ENCODE measurements around the gene TLE3.
"Not testable (repeated sequence)": the region's sequence is repeated elsewhere in the genome, so short reads cannot be mapped to it uniquely, and the experiment has no call there.

The TLE3 gene

DNA sequence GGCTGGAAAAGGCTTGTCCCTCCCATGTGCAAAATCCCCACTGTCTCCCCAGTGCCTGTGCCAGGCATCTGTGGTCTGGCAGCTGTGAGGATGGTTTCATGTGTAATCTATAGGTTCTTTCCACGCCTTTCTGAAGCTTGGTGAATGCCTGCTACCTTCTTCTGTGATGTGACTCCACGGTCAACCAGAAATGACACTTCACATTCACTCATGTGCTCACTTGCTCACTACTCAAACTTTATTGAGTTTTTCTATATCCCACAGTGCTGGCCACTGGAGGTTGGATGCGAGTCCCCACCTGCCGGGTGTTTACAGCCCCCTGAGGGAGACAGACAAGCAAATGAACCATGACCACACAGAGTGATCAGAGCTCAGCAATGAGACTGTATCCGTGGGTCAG, 27.9 kb upstream of the TLE3 start:
- no peak for DNase-seq (ENCODE audit: low read depth)

DNA sequence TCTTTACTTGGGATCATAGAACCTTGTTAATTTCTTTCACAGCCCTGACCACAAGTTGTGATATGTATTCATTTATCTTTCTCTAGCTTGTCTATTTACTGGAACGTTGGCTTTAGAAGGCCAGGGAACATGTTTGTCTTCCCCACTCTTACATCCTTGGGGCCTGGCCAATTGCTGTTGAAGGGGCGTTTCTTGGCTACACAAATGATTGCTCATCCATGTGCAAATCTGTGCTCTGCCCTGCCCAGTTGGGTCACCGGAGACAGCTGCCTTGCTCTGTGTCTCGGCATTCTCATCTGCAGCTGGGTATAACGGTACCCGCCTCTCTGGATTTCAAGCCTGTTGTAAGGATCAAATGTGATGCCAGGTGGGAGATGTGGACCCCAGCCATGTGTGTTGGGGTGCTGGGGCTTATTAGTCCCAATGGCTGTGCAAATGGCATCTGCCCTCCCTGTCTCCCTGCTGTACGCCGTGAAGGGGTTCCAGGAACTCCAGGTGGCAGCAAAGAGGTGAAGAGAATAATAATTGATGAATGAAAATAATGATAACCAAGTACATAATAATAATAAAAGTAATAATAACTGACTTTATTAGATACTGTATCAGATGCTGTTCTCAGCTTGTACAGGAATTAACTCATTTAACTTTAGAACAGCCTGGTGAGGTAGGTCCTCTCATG, 24.0 kb upstream of the TLE3 start:
- no peak for DNase-seq (ENCODE audit: low read depth)

DNA sequence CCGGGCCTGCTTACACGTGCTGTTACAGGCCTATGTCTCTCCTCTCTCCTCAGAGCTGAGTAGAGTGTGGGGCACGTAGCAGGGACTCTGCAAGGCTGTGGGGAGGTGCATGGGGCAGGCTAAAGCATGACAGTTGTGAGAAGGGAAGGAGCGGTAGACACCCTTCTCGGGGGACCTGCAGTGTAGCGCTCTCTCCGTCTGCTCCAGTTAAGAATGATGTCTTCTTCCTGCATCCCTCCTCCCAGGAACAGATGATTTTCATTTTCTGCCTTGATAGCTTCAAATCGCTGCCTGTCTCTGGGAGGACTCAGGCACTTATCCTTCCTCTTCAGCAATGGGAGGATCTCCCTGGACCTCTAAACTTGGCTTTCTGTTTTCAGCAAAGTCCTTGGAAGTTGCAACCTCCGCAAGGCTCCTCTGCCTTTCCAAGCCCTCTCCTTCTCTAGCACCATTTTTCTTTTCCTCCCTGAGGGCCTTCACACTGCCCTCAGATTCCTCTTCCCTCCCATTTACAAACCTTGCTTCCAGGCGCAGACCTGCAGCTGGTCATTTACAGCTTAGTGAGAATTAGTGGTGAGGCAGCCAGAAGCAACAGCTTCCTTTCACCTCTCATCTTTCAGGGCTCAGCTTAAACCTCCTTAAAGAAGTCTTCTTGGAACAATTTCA, 23.4 kb upstream of the TLE3 start:
- no peak for DNase-seq (ENCODE audit: low read depth)

DNA sequence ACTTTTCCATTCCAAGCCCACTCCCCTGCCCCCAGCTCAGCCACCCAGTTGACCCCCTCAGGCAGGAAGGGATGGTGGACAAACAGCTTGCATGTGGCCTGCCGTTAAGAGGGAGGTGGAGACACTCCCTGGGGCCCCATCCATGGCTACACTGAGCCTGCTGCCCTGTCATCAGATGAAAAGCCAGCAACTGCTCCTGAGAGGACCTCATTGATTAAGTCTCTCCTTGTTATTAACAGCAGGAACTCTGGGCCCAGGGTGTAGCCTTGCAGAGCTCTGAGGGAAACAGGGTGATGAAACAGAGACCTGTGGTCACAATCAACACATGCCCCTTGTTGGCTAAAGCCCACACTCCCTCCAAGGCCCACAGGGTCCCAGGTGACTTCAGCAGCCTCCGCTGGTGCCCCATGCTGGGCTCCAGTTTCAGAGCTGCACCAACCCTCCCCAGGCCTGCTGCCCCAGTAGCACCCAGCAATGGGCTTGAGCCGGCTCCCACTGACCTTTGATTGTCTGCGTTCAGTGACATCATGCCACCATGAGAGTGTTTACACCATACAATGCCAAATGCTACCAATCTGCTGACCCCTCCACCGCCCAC, 22.3 kb upstream of the TLE3 start:
- no peak for DNase-seq (ENCODE audit: low read depth)

DNA sequence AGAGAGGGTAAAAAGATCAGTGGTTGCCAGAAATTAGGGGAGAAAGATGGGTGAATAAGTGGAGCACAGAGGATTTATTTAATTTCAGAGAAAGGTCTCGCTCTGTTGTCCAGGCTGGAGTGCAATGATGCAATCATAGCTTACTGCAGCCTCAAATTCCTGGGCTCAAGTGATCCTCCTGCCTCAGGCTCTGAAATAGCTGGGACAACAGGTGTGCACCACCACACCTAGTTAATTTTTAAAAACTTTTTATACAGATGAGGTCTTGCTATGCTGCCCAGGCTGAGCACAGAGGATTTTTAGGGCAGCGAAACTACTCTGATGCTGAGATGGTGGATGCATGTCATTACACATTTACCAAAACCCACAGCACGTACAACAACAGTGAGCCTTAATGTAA, 20.9 kb upstream of the TLE3 start:
- DNase-seq (ENCODE audit: low read depth) = no peak

DNA sequence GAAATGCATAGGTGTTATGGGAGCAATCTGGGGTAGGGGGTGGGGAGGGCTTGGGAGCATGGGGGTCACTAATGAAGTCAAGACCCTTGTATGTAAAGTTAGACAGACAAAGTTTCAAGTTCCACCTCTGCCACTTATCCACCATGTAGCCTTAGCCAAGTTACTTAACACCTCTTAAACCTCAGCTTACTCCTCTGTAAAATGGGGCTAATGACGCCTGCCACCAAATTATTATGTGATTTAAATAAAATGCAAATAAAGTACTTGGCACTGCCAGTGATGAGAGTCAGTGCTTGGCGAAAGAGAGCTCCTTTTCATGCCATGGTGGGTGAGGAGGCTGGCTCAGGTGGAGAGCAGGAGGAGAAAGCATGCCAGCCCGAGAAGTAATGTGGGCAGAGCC, 18.6 kb upstream of the TLE3 start:
- no peak for DNase-seq (ENCODE audit: low read depth)

DNA sequence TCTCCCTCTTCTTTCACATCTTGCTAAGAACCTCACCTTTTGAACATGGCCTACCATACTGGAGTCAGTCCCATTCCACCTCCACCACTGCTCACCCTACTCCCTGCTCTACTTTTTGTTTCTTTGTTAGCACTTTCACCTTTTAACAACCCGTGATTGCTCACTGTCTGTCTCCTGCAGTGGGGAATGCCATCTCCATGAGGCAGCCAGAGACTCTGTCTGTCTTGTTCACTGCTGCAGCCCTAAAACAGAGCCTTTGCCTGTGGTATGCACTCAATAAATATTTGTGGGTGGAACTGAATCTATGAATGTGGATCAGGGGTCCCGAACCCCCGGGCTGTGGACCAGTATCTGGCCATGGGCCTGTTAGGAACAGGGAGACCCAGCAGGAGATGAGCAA, 16.5 kb upstream of the TLE3 start:
- DNase-seq (ENCODE audit: low read depth) = no peak

DNA sequence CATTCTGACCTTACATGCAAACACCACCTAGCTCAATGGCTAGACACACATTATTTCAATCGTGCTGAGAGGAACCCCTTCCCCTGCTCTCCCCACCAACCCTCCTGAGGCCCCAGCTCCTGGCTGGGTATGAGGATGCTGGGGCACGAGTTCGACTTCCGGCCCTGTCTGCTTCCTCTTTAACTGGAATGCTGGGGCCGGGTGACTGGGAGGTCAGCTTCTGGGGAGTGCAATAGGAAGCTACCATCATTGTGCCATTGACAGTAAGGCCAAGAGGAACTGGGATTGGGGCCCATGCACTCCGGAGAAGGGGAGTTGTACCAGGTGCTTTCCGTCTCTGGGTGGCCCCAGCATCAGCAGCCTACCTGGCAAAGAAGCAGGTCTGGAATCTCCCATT, 15.6 kb upstream of the TLE3 start:
- DNase-seq (ENCODE audit: low read depth) = no peak

DNA sequence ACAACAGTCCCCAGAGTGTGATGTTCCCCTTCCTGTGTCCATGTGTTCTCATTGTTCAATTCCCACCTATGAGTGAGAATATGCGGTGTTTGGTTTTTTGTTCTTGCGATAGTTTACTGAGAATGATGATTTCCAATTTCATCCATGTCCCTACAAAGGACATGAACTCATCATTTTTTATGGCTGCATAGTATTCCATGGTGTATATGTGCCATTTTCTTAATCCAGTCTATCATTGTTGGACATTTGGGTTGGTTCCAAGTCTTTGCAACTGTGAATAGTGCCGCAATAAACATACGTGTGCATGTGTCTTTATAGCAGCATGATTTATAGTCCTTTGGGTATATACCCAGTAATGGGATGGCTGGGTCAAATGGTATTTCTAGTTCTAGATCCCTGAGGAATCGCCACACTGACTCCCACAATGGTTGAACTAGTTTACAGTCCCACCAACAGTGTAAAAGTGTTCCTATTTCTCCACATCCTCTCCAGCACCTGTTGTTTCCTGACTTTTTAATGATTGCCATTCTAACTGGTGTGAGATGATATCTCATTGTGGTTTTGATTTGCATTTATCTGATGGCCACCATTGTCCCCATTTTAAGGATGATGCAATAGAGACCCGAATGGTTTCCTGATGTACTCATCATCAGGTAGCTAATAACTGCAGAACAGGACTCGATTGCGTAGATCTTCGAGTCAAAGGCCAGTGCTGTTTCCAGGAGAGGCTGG, 15.0 kb upstream of the TLE3 start:
- DNase-seq (ENCODE audit: low read depth) = not testable (repeated sequence)

DNA sequence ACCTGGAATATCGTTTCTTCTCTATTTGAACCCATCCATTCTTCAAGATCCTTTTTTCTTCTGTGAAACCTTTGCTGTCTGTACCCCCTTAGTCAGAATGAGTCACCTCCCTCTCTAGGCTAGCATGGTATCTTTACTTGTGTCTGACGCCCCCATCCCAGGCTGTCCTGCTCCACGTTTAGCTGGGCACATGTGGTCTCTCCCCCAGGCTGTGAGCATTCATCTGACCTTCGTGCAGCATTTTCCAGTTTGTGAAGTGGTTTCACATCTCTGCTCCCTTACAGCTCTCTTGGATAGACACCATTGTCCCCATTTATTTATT, 14.3 kb upstream of the TLE3 start:
- DNase-seq (ENCODE audit: low read depth) = no peak

DNA sequence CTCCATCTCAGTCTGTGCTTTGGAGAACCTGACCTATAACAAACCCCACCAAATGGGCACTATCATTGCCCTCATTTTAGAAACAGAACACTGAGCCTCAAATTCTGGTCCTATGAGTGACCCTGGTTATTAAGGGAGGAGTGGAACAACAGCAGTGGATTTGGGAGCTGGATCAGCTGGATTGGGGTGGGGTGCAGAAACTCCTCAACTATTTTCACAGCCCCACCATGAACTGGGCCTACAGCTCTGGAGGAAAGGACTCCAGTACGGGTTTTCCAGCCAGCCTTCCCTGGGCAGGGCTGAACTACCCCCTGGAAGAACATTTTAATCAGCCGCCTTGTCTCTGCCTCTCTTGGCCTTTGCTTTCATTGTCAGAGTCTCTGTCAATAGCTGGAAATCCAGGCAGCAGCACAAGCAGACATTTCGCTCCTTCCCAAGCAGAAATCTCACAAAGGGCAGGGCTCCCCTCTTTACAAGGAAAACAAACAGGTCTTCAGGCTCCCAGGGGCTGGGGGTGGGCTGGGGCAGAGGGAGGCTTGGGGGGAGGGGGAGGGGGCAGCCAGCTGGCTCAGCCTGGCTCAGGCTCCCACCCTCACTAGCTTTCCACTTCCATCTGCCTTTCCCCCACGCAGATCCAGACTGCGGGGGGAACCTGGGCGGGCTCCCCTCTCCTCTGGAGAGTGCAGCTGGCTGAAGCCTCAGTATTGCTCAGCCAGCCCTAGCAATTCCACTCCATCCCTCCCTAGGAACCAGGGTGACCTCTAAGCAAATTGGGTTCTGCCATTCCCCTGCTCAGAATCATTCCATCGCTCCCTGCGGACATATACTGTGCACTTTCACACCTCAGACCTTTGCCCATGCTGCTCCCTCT, 13.7 kb upstream of the TLE3 start:
- DNase-seq (ENCODE audit: low read depth) = no peak

DNA sequence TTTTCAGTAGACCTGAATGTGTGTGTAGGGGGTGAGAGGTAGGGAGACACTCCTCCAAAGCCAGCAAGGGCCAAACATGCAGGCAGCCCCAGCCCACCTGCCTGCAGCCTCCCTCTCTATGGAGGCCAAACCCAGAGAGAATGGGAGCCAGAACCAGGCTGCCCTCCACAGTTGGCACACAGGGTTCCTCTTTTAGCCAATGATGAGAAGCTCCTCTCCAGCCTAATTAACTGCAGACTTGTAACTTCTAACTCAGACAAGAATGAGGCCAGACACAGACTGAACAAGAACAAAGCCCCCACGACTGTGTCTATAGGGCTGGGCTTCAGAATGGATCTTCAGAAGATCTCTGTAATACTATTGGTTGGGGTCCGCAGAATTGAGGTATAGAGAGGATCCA, 12.3 kb upstream of the TLE3 start:
- DNase-seq (ENCODE audit: low read depth) = no peak

DNA sequence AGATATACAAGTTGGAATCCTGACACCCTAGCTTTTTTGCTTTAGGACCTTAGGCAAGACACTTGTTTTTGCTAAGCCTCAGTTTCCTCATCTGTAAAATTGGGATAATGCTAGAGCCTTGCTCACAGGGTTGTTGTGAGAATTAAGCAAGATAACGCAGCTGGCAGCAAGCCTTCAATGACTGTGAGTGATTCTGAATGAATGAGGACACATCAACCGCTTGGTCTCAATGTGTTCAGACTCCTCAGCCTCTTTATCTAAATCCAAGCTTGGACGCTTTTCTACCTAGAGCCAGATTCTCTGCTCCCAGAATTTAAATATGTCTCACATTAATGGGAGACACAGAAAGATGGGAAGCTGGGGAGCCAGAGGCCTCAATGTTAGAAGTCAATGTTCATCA, 11.8 kb upstream of the TLE3 start:
- DNase-seq (ENCODE audit: low read depth) = no peak

DNA sequence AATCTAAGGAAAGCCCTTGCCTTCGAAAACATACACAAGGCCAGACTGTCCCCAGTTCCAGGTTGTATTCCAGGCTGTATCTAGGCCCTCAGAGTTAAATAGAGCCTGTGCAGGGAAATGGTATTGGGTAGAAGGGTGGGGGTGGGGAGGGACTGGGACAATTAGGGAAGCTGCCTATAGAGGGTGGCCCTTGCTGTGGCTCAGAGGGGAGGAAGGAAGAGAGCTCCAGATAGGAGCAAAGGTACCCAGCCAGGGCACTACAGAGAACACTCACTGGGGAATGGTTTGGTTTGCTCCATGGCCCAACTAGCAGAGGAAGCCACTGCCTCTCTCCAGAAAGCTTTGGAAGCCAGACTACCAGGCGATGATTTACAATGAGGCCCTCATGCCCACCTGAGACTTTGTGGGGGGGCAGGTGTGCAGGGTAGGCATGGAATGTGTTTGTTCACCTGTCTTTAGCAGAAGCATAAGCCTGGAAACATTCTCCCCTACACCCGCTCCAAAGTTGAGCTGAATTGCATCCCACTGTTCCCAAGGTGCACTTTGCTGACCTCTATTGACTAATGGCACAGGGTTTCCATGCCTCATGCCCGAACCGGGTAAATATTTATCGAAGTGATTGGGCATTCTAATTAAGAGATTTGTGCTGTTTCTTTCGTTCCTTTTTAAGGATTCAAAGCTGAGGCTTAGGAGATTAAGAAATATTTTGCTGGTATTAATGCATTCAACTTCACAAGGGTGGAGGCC, 6.3 kb upstream of the TLE3 start:
- DNase-seq (ENCODE audit: low read depth) = no peak

DNA sequence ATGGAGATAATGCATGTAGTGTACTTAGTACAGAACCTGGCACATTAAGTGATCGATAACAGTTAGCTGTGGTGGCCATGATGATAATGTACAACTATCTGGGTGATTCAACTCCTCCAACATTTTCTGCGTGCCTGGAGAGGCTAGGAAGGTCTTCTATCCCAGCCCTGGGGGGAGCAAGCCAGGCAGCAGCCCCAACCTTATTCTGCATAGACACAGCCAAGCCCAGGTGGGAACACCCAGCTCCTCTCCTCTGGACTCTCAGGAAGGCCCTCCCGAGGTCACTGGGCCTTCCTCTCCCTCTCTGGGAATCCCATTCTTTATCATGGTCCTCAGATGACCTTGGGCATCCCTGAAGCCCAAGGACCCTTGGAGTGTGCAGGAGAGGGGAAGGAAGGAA, 5.1 kb upstream of the TLE3 start:
- DNase-seq (ENCODE audit: low read depth) = no peak

DNA sequence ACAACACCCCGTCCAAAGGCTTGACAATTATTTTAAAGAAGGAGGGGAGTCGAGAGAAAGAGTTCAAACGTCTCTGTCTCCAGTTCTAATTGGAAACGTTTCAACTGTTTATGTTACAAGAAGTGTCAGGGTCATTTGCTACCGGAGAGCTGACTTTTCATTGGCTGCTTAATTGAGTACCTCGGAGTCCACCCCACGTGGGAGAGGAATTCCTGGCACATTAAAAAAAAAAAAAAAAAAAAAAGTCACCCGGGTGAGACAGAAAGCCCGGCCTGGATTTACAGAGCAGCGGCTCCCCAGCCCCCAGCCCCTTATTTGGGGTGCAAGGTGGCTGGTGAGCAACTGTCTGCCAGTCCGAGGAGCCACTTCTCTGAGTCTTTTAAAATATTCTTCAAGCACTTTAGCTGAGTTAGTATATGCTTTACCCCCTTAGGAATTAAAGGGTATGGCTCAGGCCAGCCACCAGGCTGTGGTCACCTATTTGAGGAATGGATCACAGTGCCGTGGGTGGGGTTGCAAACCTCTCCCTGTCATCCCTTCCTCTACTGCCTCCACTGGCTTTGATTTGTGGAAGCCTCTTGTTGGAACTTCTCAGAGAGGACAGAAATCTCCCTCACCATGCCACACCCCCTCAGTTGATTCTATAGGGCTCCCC, 3.9 kb upstream of the TLE3 start:
- DNase-seq (ENCODE audit: low read depth) = no peak

DNA sequence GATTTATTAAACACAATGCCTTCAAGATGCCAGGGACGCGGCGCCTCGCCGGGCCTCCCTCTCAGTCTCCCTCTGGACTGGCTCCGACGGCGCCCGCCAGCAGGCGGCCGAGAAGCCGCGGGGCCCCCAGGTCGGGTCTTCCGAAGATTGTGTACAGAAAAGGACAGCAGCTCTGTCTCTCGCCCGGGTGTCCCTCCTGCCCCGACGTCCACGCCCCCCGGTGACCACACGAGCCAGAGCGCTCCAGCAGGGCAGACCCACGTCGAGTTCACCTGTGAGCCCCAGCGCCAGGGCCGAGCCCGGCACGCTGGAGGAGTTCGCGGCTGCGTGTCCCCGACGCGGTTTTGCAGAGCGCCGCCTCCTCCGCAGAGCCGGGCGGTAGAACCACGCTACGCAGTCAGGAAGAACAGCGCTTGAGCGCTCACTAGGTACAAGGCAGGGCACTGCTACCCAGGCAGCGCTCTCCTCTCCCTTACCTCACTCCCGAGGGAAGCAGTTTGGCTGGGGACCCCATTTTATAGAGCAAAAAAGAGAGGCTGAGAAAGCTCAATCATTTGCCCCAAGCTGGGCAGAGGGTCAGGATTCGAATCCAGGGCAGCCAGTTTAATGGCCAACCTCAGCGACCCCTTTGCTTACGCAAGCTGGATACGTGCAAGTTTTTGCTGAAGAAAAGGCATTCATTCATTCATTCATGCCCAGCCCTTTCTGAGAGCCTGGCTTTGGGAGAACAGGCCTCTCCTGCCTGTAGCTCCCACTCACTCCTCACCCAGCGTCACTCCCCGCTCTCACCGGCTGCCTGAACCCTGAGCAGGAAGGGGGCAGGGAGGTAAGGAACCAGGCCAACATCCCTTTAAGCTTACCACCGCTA, 3.0 kb upstream of the TLE3 start:
- peak; percentile 48 for DNase-seq (ENCODE audit: low read depth)

DNA sequence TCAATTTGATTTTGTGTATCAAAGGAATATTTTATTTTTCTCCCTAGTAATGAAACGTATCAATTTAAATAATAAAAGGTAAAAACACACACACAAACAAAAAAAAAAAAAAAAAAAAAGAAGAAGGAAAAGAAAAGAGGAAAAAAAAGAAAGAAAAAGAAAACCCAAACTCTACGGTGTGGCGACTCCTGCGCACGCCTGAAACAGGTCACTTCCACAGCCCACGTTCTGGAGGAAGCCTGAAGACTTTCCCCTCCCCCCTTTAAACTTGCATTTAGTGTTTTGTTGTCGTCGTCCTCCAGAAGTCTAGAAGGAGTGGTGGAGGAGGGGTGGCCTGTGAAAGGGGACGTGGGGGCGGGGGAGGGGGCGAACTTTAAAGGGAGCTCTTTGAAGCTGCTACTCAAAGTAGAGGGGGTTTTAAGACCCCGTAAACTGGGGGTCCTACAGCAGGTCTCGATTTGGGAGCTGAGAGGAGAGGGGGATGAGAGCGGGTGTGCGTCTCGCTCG, 2.3 kb upstream of the TLE3 start:
- no peak for DNase-seq (ENCODE audit: low read depth)

DNA sequence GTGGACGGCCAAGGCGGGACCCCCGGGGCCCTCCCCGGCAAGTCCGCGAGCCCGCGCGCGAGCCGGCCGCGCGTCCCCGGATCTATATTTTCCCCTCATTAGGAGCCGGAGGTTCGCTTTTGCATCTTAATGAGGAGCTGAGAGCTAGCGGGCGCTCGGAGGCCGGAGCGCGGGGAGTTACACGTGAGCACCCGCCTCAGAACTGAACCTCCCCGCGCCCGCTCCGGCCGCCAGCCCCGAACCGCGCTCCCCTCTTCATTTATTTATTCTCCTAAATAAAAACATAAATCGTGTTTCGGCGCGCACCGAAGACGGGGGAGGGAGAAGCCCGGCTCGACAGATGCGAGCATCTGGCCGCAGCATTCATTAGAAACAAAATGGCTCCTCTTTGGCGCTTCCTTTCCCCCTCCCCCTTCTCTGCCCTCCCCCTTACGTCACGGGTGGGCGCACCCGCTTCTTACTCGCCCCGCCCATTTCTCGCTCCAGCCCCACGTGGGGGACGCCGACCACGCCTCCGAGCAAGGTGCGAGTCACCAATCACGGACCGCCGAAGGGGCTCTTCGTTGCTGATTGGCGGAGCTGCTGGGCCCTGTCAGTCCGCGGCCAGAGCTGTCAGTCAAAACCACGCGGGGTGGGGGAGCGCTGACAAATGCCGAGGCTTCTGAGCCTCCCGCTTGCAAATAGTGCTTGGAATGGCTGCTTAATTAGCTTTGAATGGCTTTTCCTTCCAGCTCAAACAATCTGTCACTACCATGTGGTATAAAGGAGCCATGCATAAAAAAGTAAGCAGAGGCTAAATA, 1.6 kb upstream of the TLE3 start:
- DNase-seq (ENCODE audit: low read depth) = peak; percentile 100

Measured in stimulated activated CD8-positive, alpha-beta memory T cell treated with anti-CD3 and anti-CD28 coated beads, Interleukin-12 subunit alpha, Interleukin-12 subunit beta, amount 100 ng/mL, for 4 hours (primary cell).